ENCODE data around the gene HNRNPA1. TPM values are rescaled to one million over a fixed set of nuclear protein-coding genes. Genes with fewer than 3 reads are reported as not detected.

HNRNPA1 gene
- total RNA-seq, 1 experiment from 2014 or later: 3,193 TPM

DNA sequence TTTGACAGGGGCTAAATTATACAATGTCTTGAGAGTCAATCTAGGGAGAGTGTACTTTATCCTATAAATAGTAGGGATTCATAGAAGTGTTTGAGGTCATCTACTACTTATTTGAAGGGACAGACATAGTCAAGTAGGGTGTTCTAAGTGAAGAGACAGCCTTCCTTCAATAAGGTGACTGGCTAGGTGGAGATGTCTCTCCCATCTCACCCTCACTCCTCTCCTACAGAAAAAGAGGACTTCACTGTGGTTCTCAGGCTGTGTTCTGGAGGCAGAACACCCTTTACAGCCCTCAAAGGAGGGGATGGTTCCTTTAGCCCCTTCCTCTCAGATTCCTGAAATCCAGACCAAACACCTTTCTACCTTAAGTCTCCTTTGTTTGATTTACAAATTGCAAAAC is 23.1 kb downstream of the HNRNPA1 start:
- Mint-ChIP-seq H3K27ac (no peak overlapping the region; a peak in 1 of 7 replicates), H3K27me3 (ENCODE audit: low read depth) (peaks cover 31% of the 10 kb centered on the region), H3K9me3 (no peaks in the 10 kb centered on the region)

More for the DNA sequence above, 23.1 kb downstream of the HNRNPA1 start:
- H3K79me1 ChIP-seq (ENCODE audit: insufficient read depth, low read depth, low read length, poor library complexity, severe bottlenecking): no peaks in the 10 kb centered on the region
- Mint-ChIP-seq H3K4me1 (peaks cover 58 to 65% of the 10 kb centered on the region in 2 experiments), H3K36me3 (ENCODE audit: insufficient read depth in 1 of 3, low read depth in 3 of 3) (no peaks in the 10 kb centered on the region), H3K4me3 (no peak overlapping the region)
- H2BK20ac ChIP-seq (ENCODE audit: low read depth, low read length, poor library complexity, severe bottlenecking): no peak overlapping the region
- H3K56ac ChIP-seq (ENCODE audit: insufficient read length, low read depth, low read length): no peak overlapping the region
- H3T11ph ChIP-seq (ENCODE audit: low read length): no peak overlapping the region
- no peak overlapping the region for H2BK5ac ChIP-seq (ENCODE audit: insufficient read length, low read length)
- no peak overlapping the region for H4K5ac ChIP-seq (ENCODE audit: insufficient read length, low read depth, low read length)
- no peak overlapping the region for H3K18ac ChIP-seq (ENCODE audit: insufficient read length, low read depth, low read length)
- no peak overlapping the region for H3K23ac ChIP-seq (ENCODE audit: insufficient read length, low read depth, low read length)
- no peaks in the 10 kb centered on the region for H3K9me3 ChIP-seq (ENCODE audit: control insufficient read depth, low read depth, low read length)
- peaks cover 7% of the 10 kb centered on the region; the same call in 1 of the 2 replicates for H3K27me3 ChIP-seq (ENCODE audit: insufficient read depth, low read length)
- no peak overlapping the region for H2AFZ ChIP-seq (ENCODE audit: low read length)
- TF ChIP-seq, protein P1, sequence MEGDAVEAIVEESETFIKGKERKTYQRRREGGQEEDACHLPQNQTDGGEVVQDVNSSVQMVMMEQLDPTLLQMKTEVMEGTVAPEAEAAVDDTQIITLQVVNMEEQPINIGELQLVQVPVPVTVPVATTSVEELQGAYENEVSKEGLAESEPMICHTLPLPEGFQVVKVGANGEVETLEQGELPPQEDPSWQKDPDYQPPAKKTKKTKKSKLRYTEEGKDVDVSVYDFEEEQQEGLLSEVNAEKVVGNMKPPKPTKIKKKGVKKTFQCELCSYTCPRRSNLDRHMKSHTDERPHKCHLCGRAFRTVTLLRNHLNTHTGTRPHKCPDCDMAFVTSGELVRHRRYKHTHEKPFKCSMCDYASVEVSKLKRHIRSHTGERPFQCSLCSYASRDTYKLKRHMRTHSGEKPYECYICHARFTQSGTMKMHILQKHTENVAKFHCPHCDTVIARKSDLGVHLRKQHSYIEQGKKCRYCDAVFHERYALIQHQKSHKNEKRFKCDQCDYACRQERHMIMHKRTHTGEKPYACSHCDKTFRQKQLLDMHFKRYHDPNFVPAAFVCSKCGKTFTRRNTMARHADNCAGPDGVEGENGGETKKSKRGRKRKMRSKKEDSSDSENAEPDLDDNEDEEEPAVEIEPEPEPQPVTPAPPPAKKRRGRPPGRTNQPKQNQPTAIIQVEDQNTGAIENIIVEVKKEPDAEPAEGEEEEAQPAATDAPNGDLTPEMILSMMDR (conservative IDR thresholded peaks at IDR 0.05): no peak
- no peak overlapping the region for H4K91ac ChIP-seq (ENCODE audit: insufficient read length, low read depth, low read length)
- no peaks in the 10 kb centered on the region for H4K20me1 ChIP-seq (ENCODE audit: control insufficient read depth, insufficient read depth, insufficient read length)
- no peak overlapping the region for H2BK120ac ChIP-seq (ENCODE audit: low read depth, low read length, poor library complexity, severe bottlenecking)
- peaks cover 6% of the 10 kb centered on the region for H3K23me2 ChIP-seq (ENCODE audit: insufficient read length, low read depth, low read length, poor library complexity, severe bottlenecking)
- no peak overlapping the region for H3K14ac ChIP-seq (ENCODE audit: insufficient read depth, low read length)
- H2BK15ac ChIP-seq (ENCODE audit: low read depth, low read length): no peak overlapping the region
- no peak overlapping the region for H3K4ac ChIP-seq (ENCODE audit: low read depth, low read length)
- peaks cover 11% of the 10 kb centered on the region; the same call in 1 of the 2 replicates for H3K4me1 ChIP-seq (ENCODE audit: insufficient read depth, low read length)
- H3K9ac ChIP-seq (ENCODE audit: extremely low read depth, insufficient read length, low read length): no peak overlapping the region
- H4K8ac ChIP-seq (replicated peaks; ENCODE audit: insufficient read length, low read depth, low read length): no peak overlapping the region
- H2BK12ac ChIP-seq (ENCODE audit: insufficient read length, low read depth, low read length): no peak overlapping the region
- no peak overlapping the region for H3K27ac ChIP-seq (ENCODE audit: insufficient read length, low read depth, low read length)
- no peak overlapping the region for H3K4me2 ChIP-seq (ENCODE audit: insufficient read depth, insufficient read length, low read length)
- no peak overlapping the region for H2AK5ac ChIP-seq (ENCODE audit: insufficient read length, low read length)
- DNase-seq: no peak
- H3K79me2 ChIP-seq (ENCODE audit: insufficient read depth, low read length): no peaks in the 10 kb centered on the region

Measured in H9 (cell line).